A172 (cell line): ENCODE measurements around the gene GNPTG. TPM values are rescaled to one million over a fixed set of nuclear protein-coding genes. Genes with fewer than 3 reads are reported as not detected.
A peak's percentile ranks its signal among the peaks of the same experiment; 100 is the strongest.

Experiments
- DNase-seq: peaks from one replicate; pipeline ENCODE4 v3.0.0-alpha.2; 2015; ENCODE audit warnings: low spot score
- total RNA-seq: library from RNA; depleted of rRNA; stranded (reverse); fragments of >200 nt; shearing (Covaris generic); gene quantifications from 2 replicates; pipeline ENCODE4 v1.2.3, GENCODE V29; 2014; rRNA removed

The GNPTG gene
- total RNA-seq, 1 experiment from 2014 or later, result 45.8 TPM

DNA sequence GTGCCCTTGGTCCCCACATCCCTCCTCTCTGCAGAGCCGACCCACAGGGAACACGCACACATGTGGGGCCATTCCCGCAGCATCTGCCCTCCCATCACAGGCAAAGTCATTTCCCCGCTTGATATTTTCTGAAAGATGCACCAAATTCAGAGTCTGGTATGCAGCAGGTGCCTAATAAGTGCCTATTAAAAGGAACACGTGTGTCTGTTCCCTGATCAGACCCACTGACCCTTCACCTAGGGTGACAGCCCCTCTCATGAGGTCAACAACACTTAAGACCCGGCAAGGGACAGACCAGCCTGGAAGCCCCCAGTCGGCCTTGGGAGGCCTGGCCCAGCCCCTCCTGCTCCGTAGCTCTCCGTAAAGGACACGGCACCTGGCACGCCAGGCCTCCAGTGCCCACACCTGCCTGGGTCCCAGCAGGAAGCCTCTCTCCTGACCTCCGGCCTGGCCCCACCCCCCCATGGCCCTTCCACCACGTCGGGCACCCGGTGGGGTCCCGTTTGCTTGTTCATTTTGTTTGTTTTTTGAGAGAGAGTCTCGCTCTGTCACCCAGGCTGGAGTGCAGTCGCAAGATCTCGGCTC lies 42.7 kb downstream of the GNPTG start:
- DNase-seq, result no peak

DNA sequence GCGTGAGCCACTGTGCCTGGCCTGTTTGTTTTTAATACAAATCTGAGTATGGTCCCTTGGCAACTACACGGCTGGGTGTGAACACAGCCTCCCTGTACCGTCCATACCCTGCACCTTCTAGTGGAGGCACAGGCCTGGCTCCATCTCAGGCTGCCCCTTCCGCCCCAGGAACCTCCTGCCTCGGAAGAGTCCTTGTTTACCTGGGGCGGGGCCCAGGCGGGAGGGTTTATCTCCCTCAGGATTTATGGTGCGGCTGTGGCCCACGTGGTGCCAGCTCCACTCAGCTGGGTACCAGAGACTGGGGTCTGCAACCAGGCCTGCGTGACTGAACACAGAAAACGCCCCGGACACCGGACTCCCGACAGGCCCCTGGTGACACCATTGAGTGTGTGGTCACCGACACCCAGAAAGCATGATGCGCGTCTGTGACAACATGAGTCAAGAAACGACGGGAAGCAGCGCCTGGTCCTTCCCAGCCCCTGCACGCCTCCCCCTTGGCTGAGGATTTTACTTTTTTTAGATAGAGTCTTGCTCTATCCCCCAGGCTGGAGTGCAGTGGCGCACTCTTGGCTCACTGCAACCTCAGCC lies 43.8 kb downstream of the GNPTG start:
- no peak for DNase-seq

GRCh38 chr16:1397779-1398178 lies 46.0 kb downstream of the GNPTG start:
- no peak for DNase-seq

GRCh38 chr16:1398351-1398750 lies 46.6 kb downstream of the GNPTG start:
- DNase-seq, result no peak

DNA sequence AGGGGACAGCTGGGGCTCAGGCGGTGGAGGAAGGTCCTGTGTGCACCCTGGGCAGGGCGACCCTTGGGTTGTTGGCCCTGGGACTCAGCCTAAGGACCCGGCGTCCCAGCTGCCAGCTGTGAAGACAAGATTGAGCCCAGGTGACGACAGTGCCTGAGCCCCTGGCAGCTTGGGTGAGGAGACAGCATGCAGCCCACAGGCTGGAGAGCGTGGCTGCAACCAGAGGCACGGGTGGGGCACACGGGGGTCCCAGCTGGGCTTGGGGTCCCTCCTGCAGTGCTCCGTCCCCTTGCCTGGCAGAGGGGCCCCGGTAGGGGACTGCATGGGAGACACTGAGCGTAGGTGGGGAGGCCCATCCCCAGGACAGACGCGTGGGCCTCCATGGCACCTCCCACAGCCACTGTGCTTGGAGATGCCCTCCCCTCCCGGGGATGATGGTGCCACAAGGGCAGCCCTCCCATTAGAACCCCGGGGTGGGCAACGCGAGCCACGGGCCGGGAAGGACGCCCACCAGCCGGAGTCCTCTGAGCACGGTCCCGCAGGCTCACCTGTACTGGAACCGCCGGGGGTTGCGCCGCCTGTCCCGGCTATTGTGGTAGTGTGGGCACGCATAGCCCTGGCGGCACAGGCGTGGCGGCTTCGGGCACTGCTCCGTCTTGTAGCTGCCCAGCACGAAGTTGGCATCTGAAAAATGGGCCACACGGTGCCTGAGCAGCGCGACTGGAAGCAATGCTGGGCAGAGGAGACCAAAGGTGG lies 47.3 kb downstream of the GNPTG start:
- DNase-seq, result no peak

- no peak for DNase-seq
Measured at GRCh38 chr16:1401061-1401757, 49.5 kb downstream of the GNPTG start.

DNA sequence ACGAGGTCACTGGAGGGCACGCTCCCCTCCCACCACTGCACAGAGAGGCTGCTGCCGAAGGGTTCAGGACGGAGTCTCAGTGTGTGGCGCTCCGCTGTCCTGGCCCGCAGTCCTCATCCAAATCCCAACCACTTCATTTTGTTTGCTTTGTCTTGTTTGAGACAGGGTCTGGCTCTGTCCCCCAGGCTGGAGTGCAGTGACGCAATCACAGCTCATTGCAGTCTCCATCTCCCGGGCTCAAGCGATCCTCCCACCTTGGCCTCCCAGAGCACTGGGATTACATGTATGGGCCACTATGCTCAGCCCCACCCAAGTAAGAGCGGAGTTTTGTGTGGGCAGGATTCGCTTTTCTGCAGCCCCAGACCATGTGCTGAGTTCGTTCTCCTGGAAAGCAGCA lies 50.0 kb downstream of the GNPTG start:
- DNase-seq, result no peak

DNA sequence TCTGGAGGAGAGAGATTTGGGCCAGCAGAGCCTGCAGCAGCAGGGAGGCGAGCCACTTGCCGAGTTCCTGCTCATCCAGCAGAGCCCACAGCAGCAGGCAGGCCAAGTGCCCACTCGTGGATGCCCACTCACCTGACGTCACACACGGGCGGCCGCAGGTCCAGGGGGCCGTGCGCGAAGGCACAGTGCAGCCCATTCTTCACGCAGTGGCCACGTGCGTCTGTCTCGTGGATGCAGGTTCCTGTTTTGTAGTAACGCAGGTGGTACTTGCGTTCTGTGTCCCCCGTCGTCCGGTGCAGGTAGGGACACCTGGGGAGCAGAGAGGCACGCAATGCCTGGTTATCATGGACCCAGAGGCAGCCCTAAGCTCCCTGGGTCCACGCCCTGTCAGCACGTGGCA lies 51.3 kb downstream of the GNPTG start:
- no peak for DNase-seq

DNA sequence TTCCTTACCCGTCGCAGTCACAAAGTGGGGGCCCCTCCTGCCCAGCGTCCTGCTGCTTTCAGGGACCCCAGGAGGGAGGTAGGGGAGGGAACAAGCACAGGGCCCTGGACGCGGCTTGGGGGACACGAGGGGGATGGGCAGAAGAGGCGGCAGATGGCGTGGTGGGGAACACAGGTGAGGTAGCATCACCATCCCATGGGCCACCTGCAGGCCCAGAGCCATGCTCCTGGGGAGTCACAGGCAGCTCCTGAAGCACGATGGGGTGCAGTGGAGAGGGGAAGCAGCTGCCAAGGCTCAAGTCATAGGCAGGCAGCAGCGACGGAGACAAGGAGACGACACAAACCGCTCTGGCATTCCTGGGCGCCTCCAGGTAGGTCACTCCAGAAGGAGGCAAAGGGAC lies 52.0 kb downstream of the GNPTG start:
- no peak for DNase-seq

- no peak for DNase-seq
Measured at GRCh38 chr16:1407753-1408152, 56.0 kb downstream of the GNPTG start.

DNA sequence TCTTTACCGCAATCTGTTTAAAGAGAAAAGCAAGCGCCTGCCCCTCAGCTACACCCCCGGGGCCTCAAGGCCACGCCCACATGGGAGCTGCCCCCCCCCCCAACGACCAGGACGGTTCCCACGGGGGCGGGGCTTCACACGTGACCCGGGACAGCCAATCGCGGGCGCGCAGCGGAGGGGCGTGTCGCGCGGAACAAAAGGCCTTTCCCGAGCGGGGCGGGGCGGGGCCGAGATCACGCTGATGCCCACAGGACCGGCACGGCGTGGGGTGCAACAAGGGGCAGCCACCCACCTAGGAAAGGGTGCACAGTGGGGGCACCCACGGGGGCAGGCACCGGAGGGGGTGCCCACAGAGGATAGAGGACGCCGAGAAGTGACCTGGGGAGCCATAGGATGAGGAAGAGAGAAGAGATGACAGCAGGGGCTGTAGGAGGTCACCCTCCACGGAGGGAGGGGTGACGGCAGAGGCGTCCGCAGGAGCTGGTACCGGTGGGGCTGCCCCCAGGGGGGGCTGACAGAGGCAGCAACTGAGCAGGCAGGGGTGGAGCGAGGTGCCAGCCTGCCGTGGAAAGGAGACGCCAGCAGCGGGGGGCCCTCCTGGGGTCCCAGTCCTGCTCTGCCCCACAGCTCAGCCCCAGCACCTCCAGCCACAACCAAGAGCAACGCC lies 56.6 kb downstream of the GNPTG start:
- DNase-seq, result peak; percentile 75

- DNase-seq, result no peak
Measured at GRCh38 chr16:1412847-1413246, 61.1 kb downstream of the GNPTG start.

Other genes with a start within 250 kb of the GNPTG start
- gene CACNA1H, start 198.8 kb upstream of the GNPTG start, total RNA-seq, result 2.0 and 3.4 TPM in 2 replicates
- gene TPSG1, start 126.7 kb upstream of the GNPTG start, total RNA-seq, result 2.9 and 4.3 TPM in 2 replicates
- gene TPSB2, start 121.7 kb upstream of the GNPTG start, total RNA-seq, result 1.1 TPM in 1 of 2 replicates, not detected in the other
- 2.1 and 4.0 TPM in 2 replicates for gene TPSAB1, start 111.2 kb upstream of the GNPTG start, total RNA-seq
- gene TPSD1, start 95.9 kb upstream of the GNPTG start, total RNA-seq, result not detected in 2 replicates
- 102 and 117 TPM in 2 replicates for gene UBE2I, start 42.3 kb upstream of the GNPTG start, total RNA-seq
- gene BAIAP3, start 18.3 kb upstream of the GNPTG start, total RNA-seq, result 2.4 and 10.3 TPM in 2 replicates
- 179 TPM in 2 replicates for gene TSR3, start 53 bp upstream of the GNPTG start, total RNA-seq
- 25.5 and 31.6 TPM in 2 replicates for gene UNKL, start 62.8 kb downstream of the GNPTG start, total RNA-seq
- gene UQCC4, start 68.8 kb downstream of the GNPTG start, total RNA-seq, result 38.6 and 45.1 TPM in 2 replicates
- gene PERCC1, start 79.1 kb downstream of the GNPTG start, total RNA-seq, result not detected in 2 replicates
- 0.03 and 0.26 TPM in 2 replicates for gene CCDC154, start 92.6 kb downstream of the GNPTG start, total RNA-seq
- 79.9 and 86.3 TPM in 2 replicates for gene CLCN7, start 123.1 kb downstream of the GNPTG start, total RNA-seq
- gene PTX4, start 137.0 kb downstream of the GNPTG start, total RNA-seq, result not detected in 2 replicates
- 20.9 and 28.8 TPM in 2 replicates for gene TELO2, start 141.4 kb downstream of the GNPTG start, total RNA-seq
- gene TMEM204, start 181.7 kb downstream of the GNPTG start, total RNA-seq, result 0.17 TPM in 1 of 2 replicates, not detected in the other